GM23338 (cell line): ENCODE measurements around the gene PAF1. TPM values are rescaled to one million over a fixed set of nuclear protein-coding genes. Genes with fewer than 3 reads are reported as not detected.
A peak's percentile ranks its signal among the peaks of the same experiment; 100 is the strongest.

ENCODE experiments used
- ATAC-seq: fragments of 200-7000 bp; cut with Tn5 transposase; 3 replicates; pipeline ENCODE4 v1.9.1; 2020
- DNase-seq: peaks from one replicate; pipeline ENCODE4 v3.0.0-alpha.2; 2015; ENCODE audit warnings: low spot score
- H2AFZ ChIP-seq: fragments of 200-600 bp; sonication (generic); 2 replicates; pipeline ENCODE4 v1.8.0; 2016; ENCODE audit warnings: antibody characterized with exemption, mild to moderate bottlenecking, moderate library complexity
- H3F3A ChIP-seq: fragments of 200-600 bp; sonication (generic); replicated peaks from 2 replicates; pipeline ENCODE4 v1.8.0; 2017; ENCODE audit warnings: antibody characterized with exemption, mixed run types, low read depth
- H3K27ac ChIP-seq: fragments of 200-600 bp; sonication (generic); 2 replicates; pipeline ENCODE4 v1.6.1; 2016; ENCODE audit warnings: low read depth
- H3K27me3 ChIP-seq: fragments of 200-600 bp; sonication (generic); 2 replicates; pipeline ENCODE4 v1.8.0; 2016; ENCODE audit warnings: mild to moderate bottlenecking, mixed run types, moderate library complexity; ENCODE audit not compliant: insufficient read depth
- H3K36me3 ChIP-seq: fragments of 200-600 bp; sonication (generic); 2 replicates; pipeline ENCODE4 v1.8.0; 2016; ENCODE audit warnings: mild to moderate bottlenecking; ENCODE audit not compliant: insufficient read depth
- H3K4me1 ChIP-seq: fragments of 200-600 bp; sonication (generic); 2 replicates; pipeline ENCODE4 v1.8.0; 2016; ENCODE audit warnings: mild to moderate bottlenecking, moderate library complexity; ENCODE audit not compliant: insufficient read depth
- H3K4me2 ChIP-seq: fragments of 200-600 bp; sonication (generic); 2 replicates; pipeline ENCODE4 v1.7.1; 2017; ENCODE audit warnings: mixed run types
- H3K4me3 ChIP-seq: fragments of 200-600 bp; sonication (generic); 2 replicates; pipeline ENCODE4 v1.6.1; 2016; ENCODE audit warnings: mixed run types
- H3K79me2 ChIP-seq: fragments of 200-600 bp; sonication (generic); replicated peaks from 2 replicates; pipeline ENCODE4 v1.8.0; 2017; ENCODE audit warnings: mild to moderate bottlenecking; ENCODE audit not compliant: insufficient read depth
- H3K9me2 ChIP-seq: fragments of 200-600 bp; sonication (generic); 2 replicates; pipeline ENCODE4 v1.8.0; 2017; ENCODE audit not compliant: insufficient read depth
- H4K20me1 ChIP-seq: fragments of 200-600 bp; sonication (generic); replicated peaks from 2 replicates; pipeline ENCODE4 v1.8.0; 2017; ENCODE audit warnings: mild to moderate bottlenecking; ENCODE audit not compliant: insufficient read depth
- H3K27ac Mint-ChIP-seq: 2 replicates; pipeline ENCODE4 v1.8.0; 2020; ENCODE audit warnings: inconsistent platforms, mild to moderate bottlenecking, moderate library complexity, mixed read lengths
- H3K27me3 Mint-ChIP-seq: 3 replicates; pipeline ENCODE4 v1.8.0; 2022; ENCODE audit warnings: low read depth, mild to moderate bottlenecking, moderate library complexity, mixed read lengths, inconsistent platforms; ENCODE audit not compliant: insufficient read depth, poor library complexity
- H3K36me3 Mint-ChIP-seq: 3 replicates; pipeline ENCODE4 v1.8.0; 2021; ENCODE audit warnings: low read depth, mild to moderate bottlenecking, inconsistent platforms, moderate library complexity, mixed read lengths
- H3K4me1 Mint-ChIP-seq: 3 replicates; pipeline ENCODE4 v1.8.0; 2020; ENCODE audit warnings: mild to moderate bottlenecking, inconsistent platforms, mixed read lengths
- H3K4me3 Mint-ChIP-seq: 3 replicates; pipeline ENCODE4 v1.8.0; 2021; ENCODE audit warnings: moderate library complexity, mild to moderate bottlenecking, inconsistent platforms, mixed read lengths
- H3K9me3 Mint-ChIP-seq: 3 replicates; pipeline ENCODE4 v1.8.0; 2020; ENCODE audit warnings: moderate library complexity, mild to moderate bottlenecking, inconsistent platforms, mixed read lengths
- JUNB ChIP-seq: IDR thresholded peaks from one replicate; pipeline ENCODE4 v1.6.1; 2016; ENCODE audit warnings: antibody characterized with exemption; ENCODE audit not compliant: unreplicated experiment
- polyA plus RNA-seq: library from polyadenylated mRNA; unstranded; fragments of >200 nt; fragmentation: Nextera tagmentation; extraction: Ambion mirVana; gene quantifications from 2 replicates; pipeline ENCODE4 v1.2.1, GENCODE V29; 2016
- total RNA-seq: library from RNA; depleted of rRNA; stranded (reverse); fragments of >200 nt; shearing (Covaris generic); gene quantifications from 2 replicates; pipeline ENCODE4 v1.2.3, GENCODE V29; 2014
- TF ChIP-seq, protein P1 (sequence below): IDR thresholded peaks from 2 replicates; pipeline ENCODE4 v1.6.1; 2016; ENCODE audit warnings: antibody characterized with exemption
- TF ChIP-seq, protein P2 (sequence below): IDR thresholded peaks from one replicate; pipeline ENCODE4 v1.6.1; 2018; ENCODE audit warnings: antibody characterized with exemption; ENCODE audit not compliant: unreplicated experiment
- TF ChIP-seq, protein P3 (sequence below): fragments of 250-450 bp; sonication (Bioruptor Pico); IDR thresholded peaks from 2 replicates; pipeline ENCODE4 v1.5.0; 2020; ENCODE audit warnings: mild to moderate bottlenecking, moderate library complexity

The PAF1 gene
- total and polyA plus RNA-seq, 2 experiments from 2014 or later, result 22.1 to 47.3 TPM

DNA sequence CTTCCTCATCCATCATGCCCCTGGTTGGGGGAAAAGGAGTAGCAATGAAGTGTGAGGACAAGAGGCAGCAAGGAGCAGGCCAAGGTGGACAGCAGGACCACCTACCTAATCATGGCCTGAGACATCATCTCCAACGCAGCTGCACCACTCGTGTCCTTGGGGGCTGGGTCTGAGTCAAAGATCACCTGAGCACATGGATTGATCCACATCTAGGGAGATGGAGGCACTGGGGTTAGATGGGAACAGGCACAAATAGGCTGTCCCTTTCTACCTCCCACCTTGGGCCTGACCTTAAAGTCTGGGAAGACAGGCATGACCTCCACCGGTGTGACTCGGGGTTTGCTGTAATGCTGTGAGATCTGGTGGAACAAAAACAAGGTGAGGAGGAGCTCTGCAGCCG, 2.2 kb downstream of the PAF1 start:
- Mint-ChIP-seq H3K27ac (no peak overlapping the region), H3K4me3 (peak overlapping the region; percentile 39; the same call in 2 of the 3 replicates), H3K27me3 (peaks cover 30% of the 10 kb centered on the region), H3K4me1 (peaks cover 24% of the 10 kb centered on the region), H3K36me3 (peaks cover 69% of the 10 kb centered on the region), H3K9me3 (peaks cover 3% of the 10 kb centered on the region; the same call in 1 of the 3 replicates)
- Histone ChIP-seq H3K4me3 (no peak overlapping the region), H3K27ac (no peak overlapping the region), H2AFZ (no peak overlapping the region), H3K79me2 (peaks cover 13% of the 10 kb centered on the region), H4K20me1 (peaks cover 17% of the 10 kb centered on the region), H3K4me1 (peaks cover 12% of the 10 kb centered on the region), H3K9me2 (no peaks in the 10 kb centered on the region), H3F3A (peaks cover 20% of the 10 kb centered on the region; the same call in 1 of the 2 replicates), H3K4me2 (no peak overlapping the region), H3K27me3 (no peaks in the 10 kb centered on the region), H3K36me3 (0 out of 2 replicates have a peak, but pooled peaks cover 5% of the 10 kb centered on the region)
- DNase-seq (no peak), ATAC-seq (no peak)
- TF ChIP-seq, protein P1, sequence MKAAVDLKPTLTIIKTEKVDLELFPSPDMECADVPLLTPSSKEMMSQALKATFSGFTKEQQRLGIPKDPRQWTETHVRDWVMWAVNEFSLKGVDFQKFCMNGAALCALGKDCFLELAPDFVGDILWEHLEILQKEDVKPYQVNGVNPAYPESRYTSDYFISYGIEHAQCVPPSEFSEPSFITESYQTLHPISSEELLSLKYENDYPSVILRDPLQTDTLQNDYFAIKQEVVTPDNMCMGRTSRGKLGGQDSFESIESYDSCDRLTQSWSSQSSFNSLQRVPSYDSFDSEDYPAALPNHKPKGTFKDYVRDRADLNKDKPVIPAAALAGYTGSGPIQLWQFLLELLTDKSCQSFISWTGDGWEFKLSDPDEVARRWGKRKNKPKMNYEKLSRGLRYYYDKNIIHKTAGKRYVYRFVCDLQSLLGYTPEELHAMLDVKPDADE, result no peak
- TF ChIP-seq, protein P2, sequence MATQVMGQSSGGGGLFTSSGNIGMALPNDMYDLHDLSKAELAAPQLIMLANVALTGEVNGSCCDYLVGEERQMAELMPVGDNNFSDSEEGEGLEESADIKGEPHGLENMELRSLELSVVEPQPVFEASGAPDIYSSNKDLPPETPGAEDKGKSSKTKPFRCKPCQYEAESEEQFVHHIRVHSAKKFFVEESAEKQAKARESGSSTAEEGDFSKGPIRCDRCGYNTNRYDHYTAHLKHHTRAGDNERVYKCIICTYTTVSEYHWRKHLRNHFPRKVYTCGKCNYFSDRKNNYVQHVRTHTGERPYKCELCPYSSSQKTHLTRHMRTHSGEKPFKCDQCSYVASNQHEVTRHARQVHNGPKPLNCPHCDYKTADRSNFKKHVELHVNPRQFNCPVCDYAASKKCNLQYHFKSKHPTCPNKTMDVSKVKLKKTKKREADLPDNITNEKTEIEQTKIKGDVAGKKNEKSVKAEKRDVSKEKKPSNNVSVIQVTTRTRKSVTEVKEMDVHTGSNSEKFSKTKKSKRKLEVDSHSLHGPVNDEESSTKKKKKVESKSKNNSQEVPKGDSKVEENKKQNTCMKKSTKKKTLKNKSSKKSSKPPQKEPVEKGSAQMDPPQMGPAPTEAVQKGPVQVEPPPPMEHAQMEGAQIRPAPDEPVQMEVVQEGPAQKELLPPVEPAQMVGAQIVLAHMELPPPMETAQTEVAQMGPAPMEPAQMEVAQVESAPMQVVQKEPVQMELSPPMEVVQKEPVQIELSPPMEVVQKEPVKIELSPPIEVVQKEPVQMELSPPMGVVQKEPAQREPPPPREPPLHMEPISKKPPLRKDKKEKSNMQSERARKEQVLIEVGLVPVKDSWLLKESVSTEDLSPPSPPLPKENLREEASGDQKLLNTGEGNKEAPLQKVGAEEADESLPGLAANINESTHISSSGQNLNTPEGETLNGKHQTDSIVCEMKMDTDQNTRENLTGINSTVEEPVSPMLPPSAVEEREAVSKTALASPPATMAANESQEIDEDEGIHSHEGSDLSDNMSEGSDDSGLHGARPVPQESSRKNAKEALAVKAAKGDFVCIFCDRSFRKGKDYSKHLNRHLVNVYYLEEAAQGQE, result no peak
- TF ChIP-seq JUNB, result no peak
- TF ChIP-seq, protein P3, sequence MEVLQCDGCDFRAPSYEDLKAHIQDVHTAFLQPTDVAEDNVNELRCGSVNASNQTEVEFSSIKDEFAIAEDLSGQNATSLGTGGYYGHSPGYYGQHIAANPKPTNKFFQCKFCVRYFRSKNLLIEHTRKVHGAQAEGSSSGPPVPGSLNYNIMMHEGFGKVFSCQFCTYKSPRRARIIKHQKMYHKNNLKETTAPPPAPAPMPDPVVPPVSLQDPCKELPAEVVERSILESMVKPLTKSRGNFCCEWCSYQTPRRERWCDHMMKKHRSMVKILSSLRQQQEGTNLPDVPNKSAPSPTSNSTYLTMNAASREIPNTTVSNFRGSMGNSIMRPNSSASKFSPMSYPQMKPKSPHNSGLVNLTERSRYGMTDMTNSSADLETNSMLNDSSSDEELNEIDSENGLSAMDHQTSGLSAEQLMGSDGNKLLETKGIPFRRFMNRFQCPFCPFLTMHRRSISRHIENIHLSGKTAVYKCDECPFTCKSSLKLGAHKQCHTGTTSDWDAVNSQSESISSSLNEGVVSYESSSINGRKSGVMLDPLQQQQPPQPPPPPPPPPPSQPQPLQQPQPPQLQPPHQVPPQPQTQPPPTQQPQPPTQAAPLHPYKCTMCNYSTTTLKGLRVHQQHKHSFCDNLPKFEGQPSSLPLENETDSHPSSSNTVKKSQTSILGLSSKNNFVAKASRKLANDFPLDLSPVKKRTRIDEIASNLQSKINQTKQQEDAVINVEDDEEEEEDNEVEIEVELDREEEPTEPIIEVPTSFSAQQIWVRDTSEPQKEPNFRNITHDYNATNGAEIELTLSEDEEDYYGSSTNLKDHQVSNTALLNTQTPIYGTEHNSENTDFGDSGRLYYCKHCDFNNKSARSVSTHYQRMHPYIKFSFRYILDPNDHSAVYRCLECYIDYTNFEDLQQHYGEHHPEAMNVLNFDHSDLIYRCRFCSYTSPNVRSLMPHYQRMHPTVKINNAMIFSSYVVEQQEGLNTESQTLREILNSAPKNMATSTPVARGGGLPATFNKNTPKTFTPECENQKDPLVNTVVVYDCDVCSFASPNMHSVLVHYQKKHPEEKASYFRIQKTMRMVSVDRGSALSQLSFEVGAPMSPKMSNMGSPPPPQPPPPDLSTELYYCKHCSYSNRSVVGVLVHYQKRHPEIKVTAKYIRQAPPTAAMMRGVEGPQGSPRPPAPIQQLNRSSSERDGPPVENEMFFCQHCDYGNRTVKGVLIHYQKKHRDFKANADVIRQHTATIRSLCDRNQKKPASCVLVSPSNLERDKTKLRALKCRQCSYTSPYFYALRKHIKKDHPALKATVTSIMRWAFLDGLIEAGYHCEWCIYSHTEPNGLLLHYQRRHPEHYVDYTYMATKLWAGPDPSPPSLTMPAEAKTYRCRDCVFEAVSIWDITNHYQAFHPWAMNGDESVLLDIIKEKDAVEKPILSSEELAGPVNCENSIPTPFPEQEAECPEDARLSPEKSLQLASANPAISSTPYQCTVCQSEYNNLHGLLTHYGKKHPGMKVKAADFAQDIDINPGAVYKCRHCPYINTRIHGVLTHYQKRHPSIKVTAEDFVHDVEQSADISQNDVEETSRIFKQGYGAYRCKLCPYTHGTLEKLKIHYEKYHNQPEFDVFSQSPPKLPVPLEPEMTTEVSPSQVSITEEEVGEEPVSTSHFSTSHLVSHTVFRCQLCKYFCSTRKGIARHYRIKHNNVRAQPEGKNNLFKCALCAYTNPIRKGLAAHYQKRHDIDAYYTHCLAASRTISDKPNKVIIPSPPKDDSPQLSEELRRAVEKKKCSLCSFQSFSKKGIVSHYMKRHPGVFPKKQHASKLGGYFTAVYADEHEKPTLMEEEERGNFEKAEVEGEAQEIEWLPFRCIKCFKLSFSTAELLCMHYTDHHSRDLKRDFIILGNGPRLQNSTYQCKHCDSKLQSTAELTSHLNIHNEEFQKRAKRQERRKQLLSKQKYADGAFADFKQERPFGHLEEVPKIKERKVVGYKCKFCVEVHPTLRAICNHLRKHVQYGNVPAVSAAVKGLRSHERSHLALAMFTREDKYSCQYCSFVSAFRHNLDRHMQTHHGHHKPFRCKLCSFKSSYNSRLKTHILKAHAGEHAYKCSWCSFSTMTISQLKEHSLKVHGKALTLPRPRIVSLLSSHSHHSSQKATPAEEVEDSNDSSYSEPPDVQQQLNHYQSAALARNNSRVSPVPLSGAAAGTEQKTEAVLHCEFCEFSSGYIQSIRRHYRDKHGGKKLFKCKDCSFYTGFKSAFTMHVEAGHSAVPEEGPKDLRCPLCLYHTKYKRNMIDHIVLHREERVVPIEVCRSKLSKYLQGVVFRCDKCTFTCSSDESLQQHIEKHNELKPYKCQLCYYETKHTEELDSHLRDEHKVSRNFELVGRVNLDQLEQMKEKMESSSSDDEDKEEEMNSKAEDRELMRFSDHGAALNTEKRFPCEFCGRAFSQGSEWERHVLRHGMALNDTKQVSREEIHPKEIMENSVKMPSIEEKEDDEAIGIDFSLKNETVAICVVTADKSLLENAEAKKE (CRISPR knock-in tag), result no peak
